Measurements from ENCODE around the gene ITGB1BP1.

ITGB1BP1 gene

GRCh38 chr2:9445089-9445488 is 21.8 kb upstream of the ITGB1BP1 start:
- no peak for DNase-seq (ENCODE audit: extremely low read depth, low read depth)
- H3K4me3 ChIP-seq (replicated peaks; ENCODE audit: low read depth, low read length) = no peak overlapping the region
- TF ChIP-seq CTCF (IDR thresholded peaks at IDR 0.05; ENCODE audit: low read depth, low read length, missing control alignments) = no peak

- no peak for TF ChIP-seq CTCF (IDR thresholded peaks at IDR 0.05; ENCODE audit: low read depth, low read length, missing control alignments)
- no peak for DNase-seq (ENCODE audit: extremely low read depth, low read depth)
- no peak overlapping the region for H3K4me3 ChIP-seq (replicated peaks; ENCODE audit: low read depth, low read length)
Measured at GRCh38 chr2:9443526-9443925, 20.2 kb upstream of the ITGB1BP1 start.

GRCh38 chr2:9441556-9441955 is 18.2 kb upstream of the ITGB1BP1 start:
- no peak overlapping the region for H3K4me3 ChIP-seq (replicated peaks; ENCODE audit: low read depth, low read length)
- TF ChIP-seq CTCF (IDR thresholded peaks at IDR 0.05; ENCODE audit: low read depth, low read length, missing control alignments) = no peak
- no peak for DNase-seq (ENCODE audit: extremely low read depth, low read depth)

- no peak for DNase-seq (ENCODE audit: extremely low read depth, low read depth)
- no peak for TF ChIP-seq CTCF (IDR thresholded peaks at IDR 0.05; ENCODE audit: low read depth, low read length, missing control alignments)
- H3K4me3 ChIP-seq (replicated peaks; ENCODE audit: low read depth, low read length) = no peak overlapping the region
Measured at GRCh38 chr2:9440058-9440727, 16.9 kb upstream of the ITGB1BP1 start.

GRCh38 chr2:9439536-9439935 is 16.2 kb upstream of the ITGB1BP1 start:
- TF ChIP-seq CTCF (IDR thresholded peaks at IDR 0.05; ENCODE audit: low read depth, low read length, missing control alignments) = no peak
- DNase-seq (ENCODE audit: extremely low read depth, low read depth) = no peak
- no peak overlapping the region for H3K4me3 ChIP-seq (replicated peaks; ENCODE audit: low read depth, low read length)

GRCh38 chr2:9434489-9434888 is 11.2 kb upstream of the ITGB1BP1 start:
- H3K4me3 ChIP-seq (replicated peaks; ENCODE audit: low read depth, low read length) = no peak overlapping the region
- no peak for DNase-seq (ENCODE audit: extremely low read depth, low read depth)
- no peak for TF ChIP-seq CTCF (IDR thresholded peaks at IDR 0.05; ENCODE audit: low read depth, low read length, missing control alignments)

Measured in HFF-Myc (cell line).